ENCODE results near the gene IRAK1BP1.

GRCh38 chr6:78832091-78832808 lies 35.1 kb upstream of the IRAK1BP1 start:
- no peak for TF ChIP-seq CTCF (IDR thresholded peaks at IDR 0.05)
- no peak for TF ChIP-seq POLR2A (IDR thresholded peaks at IDR 0.05)

All from testis (tissue), 2 donors.